Measurements from ENCODE around the gene CNTNAP5.

DNA sequence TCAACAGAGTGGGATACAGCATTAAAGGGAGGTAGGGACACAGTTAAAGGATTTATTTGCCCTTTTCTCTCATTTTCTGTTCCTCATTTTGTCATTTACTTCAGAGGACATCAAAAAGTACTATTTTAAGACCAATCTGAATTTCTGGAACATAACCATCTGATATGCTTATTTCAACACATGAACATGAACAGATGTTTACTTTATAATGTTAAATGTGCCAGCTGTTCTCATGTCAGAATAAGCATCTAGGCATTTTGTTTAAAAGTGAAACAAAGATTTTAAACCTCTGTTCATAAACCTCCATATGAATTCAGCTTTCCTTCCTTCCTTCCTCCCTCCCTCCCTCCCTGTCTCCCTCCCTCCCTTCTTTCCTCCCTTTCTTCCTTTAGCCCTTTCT lies 677.7 kb downstream of the CNTNAP5 start:
- TF ChIP-seq EZH2phosphoT487 (IDR thresholded peaks at IDR 0.05) (no peak), EZH2 (IDR thresholded peaks at IDR 0.05) (no peak)
- TF ChIP-seq, protein P1, sequence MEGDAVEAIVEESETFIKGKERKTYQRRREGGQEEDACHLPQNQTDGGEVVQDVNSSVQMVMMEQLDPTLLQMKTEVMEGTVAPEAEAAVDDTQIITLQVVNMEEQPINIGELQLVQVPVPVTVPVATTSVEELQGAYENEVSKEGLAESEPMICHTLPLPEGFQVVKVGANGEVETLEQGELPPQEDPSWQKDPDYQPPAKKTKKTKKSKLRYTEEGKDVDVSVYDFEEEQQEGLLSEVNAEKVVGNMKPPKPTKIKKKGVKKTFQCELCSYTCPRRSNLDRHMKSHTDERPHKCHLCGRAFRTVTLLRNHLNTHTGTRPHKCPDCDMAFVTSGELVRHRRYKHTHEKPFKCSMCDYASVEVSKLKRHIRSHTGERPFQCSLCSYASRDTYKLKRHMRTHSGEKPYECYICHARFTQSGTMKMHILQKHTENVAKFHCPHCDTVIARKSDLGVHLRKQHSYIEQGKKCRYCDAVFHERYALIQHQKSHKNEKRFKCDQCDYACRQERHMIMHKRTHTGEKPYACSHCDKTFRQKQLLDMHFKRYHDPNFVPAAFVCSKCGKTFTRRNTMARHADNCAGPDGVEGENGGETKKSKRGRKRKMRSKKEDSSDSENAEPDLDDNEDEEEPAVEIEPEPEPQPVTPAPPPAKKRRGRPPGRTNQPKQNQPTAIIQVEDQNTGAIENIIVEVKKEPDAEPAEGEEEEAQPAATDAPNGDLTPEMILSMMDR (IDR thresholded peaks at IDR 0.05) = no peak
